ENCODE results near the gene C4BPB. TPM values are rescaled to one million over a fixed set of nuclear protein-coding genes. Genes with fewer than 3 reads are reported as not detected.

Gene C4BPB
- total RNA-seq, 1 donor from 2014 or later, result 0.25 TPM

DNA sequence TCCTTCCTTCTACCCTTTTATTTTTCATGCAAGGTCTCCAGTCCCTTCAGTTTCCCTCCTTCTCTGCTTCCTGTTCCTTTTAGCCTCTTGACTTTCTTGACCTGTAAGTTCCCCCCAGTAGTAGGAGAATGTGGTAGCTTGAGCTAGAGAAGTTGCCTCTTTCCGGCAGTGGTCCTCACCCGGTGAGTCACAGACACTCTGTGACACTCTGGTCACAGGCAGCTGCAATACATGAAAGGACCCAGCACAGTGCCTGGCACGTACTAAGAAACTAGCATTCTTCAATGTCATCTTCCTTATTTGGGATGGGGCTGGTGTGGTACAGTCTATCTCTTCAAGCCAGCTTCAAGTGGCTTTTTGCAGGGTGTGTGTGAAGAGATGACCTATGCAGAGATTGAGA, 19.6 kb upstream of the C4BPB start:
- Histone ChIP-seq H3K27me3 (ENCODE audit: insufficient read depth, low read length) (no peaks in the 10 kb centered on the region), H3K4me2 (ENCODE audit: low read length) (no peak overlapping the region), H3K27ac (ENCODE audit: low read depth, low read length) (no peak overlapping the region), H3K9ac (ENCODE audit: low read length) (no peak overlapping the region), H3K4me1 (ENCODE audit: insufficient read depth, low read length) (no peaks in the 10 kb centered on the region), H3K79me2 (ENCODE audit: insufficient read depth, low read length) (no peaks in the 10 kb centered on the region), H2AFZ (ENCODE audit: low read depth, low read length) (no peak overlapping the region), H4K20me1 (ENCODE audit: insufficient read depth, low read length) (no peaks in the 10 kb centered on the region), H3K4me3 (ENCODE audit: insufficient read depth, low read depth, low read length) (no peak overlapping the region), H3K9me3 (ENCODE audit: insufficient read depth, low read depth, low read length) (no peaks in the 10 kb centered on the region), H3K36me3 (ENCODE audit: insufficient read depth, low read length) (no peaks in the 10 kb centered on the region)
- Mint-ChIP-seq H3K27me3 (ENCODE audit: low read depth, unreplicated experiment) (peaks cover 2% of the 10 kb centered on the region), H3K4me1 (ENCODE audit: low read depth, unreplicated experiment) (no peaks in the 10 kb centered on the region), H3K4me3 (ENCODE audit: unreplicated experiment) (no peak overlapping the region), H3K27ac (ENCODE audit: unreplicated experiment) (no peak overlapping the region), H3K36me3 (ENCODE audit: low read depth, unreplicated experiment) (peaks cover 20% of the 10 kb centered on the region), H3K9me3 (ENCODE audit: unreplicated experiment) (peaks cover 3% of the 10 kb centered on the region)
- no peak for TF ChIP-seq EZH2 (IDR thresholded peaks at IDR 0.05; ENCODE audit: insufficient read depth, low read length)
- TF ChIP-seq, protein P1, sequence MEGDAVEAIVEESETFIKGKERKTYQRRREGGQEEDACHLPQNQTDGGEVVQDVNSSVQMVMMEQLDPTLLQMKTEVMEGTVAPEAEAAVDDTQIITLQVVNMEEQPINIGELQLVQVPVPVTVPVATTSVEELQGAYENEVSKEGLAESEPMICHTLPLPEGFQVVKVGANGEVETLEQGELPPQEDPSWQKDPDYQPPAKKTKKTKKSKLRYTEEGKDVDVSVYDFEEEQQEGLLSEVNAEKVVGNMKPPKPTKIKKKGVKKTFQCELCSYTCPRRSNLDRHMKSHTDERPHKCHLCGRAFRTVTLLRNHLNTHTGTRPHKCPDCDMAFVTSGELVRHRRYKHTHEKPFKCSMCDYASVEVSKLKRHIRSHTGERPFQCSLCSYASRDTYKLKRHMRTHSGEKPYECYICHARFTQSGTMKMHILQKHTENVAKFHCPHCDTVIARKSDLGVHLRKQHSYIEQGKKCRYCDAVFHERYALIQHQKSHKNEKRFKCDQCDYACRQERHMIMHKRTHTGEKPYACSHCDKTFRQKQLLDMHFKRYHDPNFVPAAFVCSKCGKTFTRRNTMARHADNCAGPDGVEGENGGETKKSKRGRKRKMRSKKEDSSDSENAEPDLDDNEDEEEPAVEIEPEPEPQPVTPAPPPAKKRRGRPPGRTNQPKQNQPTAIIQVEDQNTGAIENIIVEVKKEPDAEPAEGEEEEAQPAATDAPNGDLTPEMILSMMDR (IDR thresholded peaks at IDR 0.05; ENCODE audit: insufficient read depth, low read depth, low read length), result no peak
- FAIRE-seq, result no peak
- no peak for DNase-seq (ENCODE audit: low read depth)

DNA sequence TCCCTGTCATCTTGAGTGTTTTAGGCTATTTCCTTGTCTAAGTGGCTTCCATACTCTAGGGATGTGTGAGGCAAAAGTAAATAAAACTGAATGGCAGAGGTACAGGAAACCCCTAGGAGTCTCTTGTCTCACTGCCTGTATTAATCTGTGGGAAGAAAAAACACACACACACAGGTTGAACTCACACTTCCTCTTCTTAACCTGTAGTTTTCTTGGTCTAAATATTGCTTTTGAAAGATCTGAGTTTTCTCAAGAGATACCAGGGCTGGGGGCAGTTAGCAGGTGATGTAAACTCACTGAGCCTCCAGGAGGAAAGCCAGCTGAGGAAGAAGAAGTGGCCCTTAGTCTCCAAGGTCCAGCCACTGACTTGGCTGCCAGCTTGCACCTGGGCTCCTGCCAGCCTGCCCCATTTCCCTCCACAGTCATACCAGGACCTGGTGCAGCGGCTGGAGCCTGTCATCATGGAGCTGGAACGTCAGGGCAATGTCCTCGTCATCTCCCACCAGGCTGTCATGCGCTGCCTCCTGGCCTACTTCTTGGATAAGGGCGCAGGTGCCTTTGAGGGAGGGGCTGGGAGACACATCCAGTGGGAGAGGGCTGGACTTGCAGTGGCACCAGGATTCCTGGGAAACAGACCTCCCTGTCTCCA, 18.7 kb upstream of the C4BPB start:
- no peak overlapping the region for H3K4me3 ChIP-seq (ENCODE audit: insufficient read depth, low read depth, low read length)
- H3K4me1 ChIP-seq (ENCODE audit: insufficient read depth, low read length), result no peaks in the 10 kb centered on the region
- TF ChIP-seq EZH2 (IDR thresholded peaks at IDR 0.05; ENCODE audit: insufficient read depth, low read length), result no peak
- TF ChIP-seq, protein P1 (IDR thresholded peaks at IDR 0.05; ENCODE audit: insufficient read depth, low read depth, low read length), result no peak
- H3K79me2 ChIP-seq (ENCODE audit: insufficient read depth, low read length), result no peaks in the 10 kb centered on the region
- no peak overlapping the region for H3K9ac ChIP-seq (ENCODE audit: low read length)
- H3K36me3 Mint-ChIP-seq (ENCODE audit: low read depth, unreplicated experiment), result peaks cover 16% of the 10 kb centered on the region
- no peaks in the 10 kb centered on the region for H4K20me1 ChIP-seq (ENCODE audit: insufficient read depth, low read length)
- no peak for DNase-seq (ENCODE audit: low read depth)
- no peaks in the 10 kb centered on the region for H3K27me3 ChIP-seq (ENCODE audit: insufficient read depth, low read length)
- H3K9me3 ChIP-seq (ENCODE audit: insufficient read depth, low read depth, low read length), result no peaks in the 10 kb centered on the region
- no peak overlapping the region for H3K4me3 Mint-ChIP-seq (ENCODE audit: unreplicated experiment)
- no peak overlapping the region for H3K27ac Mint-ChIP-seq (ENCODE audit: unreplicated experiment)
- no peak overlapping the region for H2AFZ ChIP-seq (ENCODE audit: low read depth, low read length)
- H3K36me3 ChIP-seq (ENCODE audit: insufficient read depth, low read length), result no peaks in the 10 kb centered on the region
- no peaks in the 10 kb centered on the region for H3K4me1 Mint-ChIP-seq (ENCODE audit: low read depth, unreplicated experiment)
- H3K27me3 Mint-ChIP-seq (ENCODE audit: low read depth, unreplicated experiment), result peaks cover 2% of the 10 kb centered on the region
- no peak for FAIRE-seq
- H3K4me2 ChIP-seq (ENCODE audit: low read length), result no peak overlapping the region
- H3K27ac ChIP-seq (ENCODE audit: low read depth, low read length), result no peak overlapping the region
- H3K9me3 Mint-ChIP-seq (ENCODE audit: unreplicated experiment), result peaks cover 3% of the 10 kb centered on the region

DNA sequence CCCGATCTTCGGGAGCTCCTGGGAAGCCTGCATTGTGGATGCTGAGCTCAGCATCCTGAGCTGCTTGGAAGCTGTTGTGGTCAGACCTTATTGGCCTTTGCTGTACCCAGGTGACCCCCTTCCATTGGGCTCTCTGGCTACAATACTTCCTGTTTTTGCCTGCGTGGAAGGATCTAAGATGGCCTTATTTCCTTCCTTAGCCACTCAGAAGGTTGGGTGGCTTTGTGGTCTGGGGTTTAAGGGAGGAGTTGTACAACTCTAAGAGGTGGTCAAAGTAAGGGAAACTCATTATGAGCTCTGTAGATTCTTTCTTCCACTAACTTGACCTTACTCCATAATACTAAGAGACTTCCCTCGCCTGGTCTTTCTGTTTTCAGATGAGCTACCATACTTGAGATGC, 17.8 kb upstream of the C4BPB start:
- no peak for TF ChIP-seq EZH2 (IDR thresholded peaks at IDR 0.05; ENCODE audit: insufficient read depth, low read length)
- TF ChIP-seq, protein P1 (IDR thresholded peaks at IDR 0.05; ENCODE audit: insufficient read depth, low read depth, low read length), result no peak
- H3K4me3 ChIP-seq (ENCODE audit: insufficient read depth, low read depth, low read length), result no peak overlapping the region
- H3K9me3 ChIP-seq (ENCODE audit: insufficient read depth, low read depth, low read length), result no peaks in the 10 kb centered on the region
- no peak overlapping the region for H3K9ac ChIP-seq (ENCODE audit: low read length)
- no peak overlapping the region for H3K27ac ChIP-seq (ENCODE audit: low read depth, low read length)
- FAIRE-seq, result no peak
- Mint-ChIP-seq H3K27ac (ENCODE audit: unreplicated experiment) (no peak overlapping the region), H3K9me3 (ENCODE audit: unreplicated experiment) (peaks cover 3% of the 10 kb centered on the region), H3K27me3 (ENCODE audit: low read depth, unreplicated experiment) (peaks cover 2% of the 10 kb centered on the region), H3K36me3 (ENCODE audit: low read depth, unreplicated experiment) (peaks cover 14% of the 10 kb centered on the region), H3K4me3 (ENCODE audit: unreplicated experiment) (no peak overlapping the region), H3K4me1 (ENCODE audit: low read depth, unreplicated experiment) (no peaks in the 10 kb centered on the region)
- no peak overlapping the region for H3K4me2 ChIP-seq (ENCODE audit: low read length)
- H3K27me3 ChIP-seq (ENCODE audit: insufficient read depth, low read length), result no peaks in the 10 kb centered on the region
- no peaks in the 10 kb centered on the region for H3K36me3 ChIP-seq (ENCODE audit: insufficient read depth, low read length)
- no peak for DNase-seq (ENCODE audit: low read depth)
- H4K20me1 ChIP-seq (ENCODE audit: insufficient read depth, low read length), result no peaks in the 10 kb centered on the region
- H3K4me1 ChIP-seq (ENCODE audit: insufficient read depth, low read length), result no peaks in the 10 kb centered on the region
- H3K79me2 ChIP-seq (ENCODE audit: insufficient read depth, low read length), result no peaks in the 10 kb centered on the region
- no peak overlapping the region for H2AFZ ChIP-seq (ENCODE audit: low read depth, low read length)

All from astrocyte (in vitro differentiated cells and primary cell).